Activated CD8-positive, alpha-beta memory T cell treated with anti-CD3 and anti-CD28 coated beads, Interleukin-2, amount 50 U/mL, for 4 hours (primary cell): ENCODE data around the gene SLC25A26.
A peak's percentile ranks its signal among the peaks of the same experiment; 100 is the strongest.
"Not testable (repeated sequence)": the region's sequence is repeated elsewhere in the genome, so short reads cannot be mapped to it uniquely, and the experiment has no call there.

Experiments
- DNase-seq: peaks from one replicate; pipeline ENCODE4 v3.0.0-alpha.2; 2020

Gene SLC25A26

GRCh38 chr3:66271231-66271630 lies 50.4 kb downstream of the SLC25A26 start:
- no peak for DNase-seq

GRCh38 chr3:66272016-66272415 lies 51.2 kb downstream of the SLC25A26 start:
- DNase-seq = no peak

- DNase-seq = not testable (repeated sequence)
These were observed 54.0 kb downstream of the SLC25A26 start for GRCh38 chr3:66274837-66275236.

DNA sequence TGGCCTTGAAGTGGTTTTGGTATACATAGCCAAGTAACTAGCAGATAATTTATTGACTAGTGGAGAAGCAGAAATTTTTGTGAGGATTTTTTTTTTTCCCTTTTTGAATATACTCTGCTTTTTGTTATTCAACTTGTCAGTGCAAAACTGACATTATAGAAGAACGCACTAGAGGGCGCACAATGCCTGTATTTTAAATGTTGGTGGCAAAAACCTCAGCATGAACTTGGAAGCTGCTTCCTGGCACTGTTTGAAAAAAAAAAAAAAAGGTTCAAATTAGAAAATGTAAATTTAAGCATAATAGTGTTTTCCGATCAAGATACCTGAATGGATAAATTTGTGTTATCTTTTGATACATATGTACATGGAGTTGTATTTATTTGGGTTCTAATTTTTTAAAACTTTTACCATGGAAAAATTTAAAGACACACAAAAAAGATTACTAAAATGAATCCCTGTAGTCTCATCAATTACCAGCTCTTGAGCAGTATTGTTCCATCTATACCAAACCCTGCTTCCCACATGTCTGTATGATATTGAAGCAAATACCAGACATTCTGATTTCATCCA lies 56.0 kb downstream of the SLC25A26 start:
- DNase-seq = peak; percentile 50

DNA sequence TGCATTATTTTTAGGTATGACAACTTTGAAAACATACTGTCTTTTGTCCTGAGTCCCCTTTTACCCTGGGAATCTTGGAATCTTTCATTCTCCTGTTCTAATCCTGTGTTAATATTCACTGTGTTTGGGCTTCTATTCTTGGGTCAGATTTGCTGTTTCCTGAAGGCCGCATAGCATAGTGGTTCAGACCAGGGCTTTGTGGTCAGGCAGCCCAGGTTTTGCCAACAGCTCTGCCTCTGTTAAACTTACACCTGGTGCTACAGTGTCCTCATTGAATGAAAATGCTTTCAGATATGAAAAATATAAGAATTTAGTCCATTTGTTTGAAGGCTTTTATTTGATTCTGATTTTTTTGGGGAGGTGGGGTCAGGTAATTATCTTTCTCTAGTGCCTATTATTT lies 58.4 kb downstream of the SLC25A26 start:
- DNase-seq = no peak

- no peak for DNase-seq
These were observed 59.5 kb downstream of the SLC25A26 start for GRCh38 chr3:66280304-66280703.

DNA sequence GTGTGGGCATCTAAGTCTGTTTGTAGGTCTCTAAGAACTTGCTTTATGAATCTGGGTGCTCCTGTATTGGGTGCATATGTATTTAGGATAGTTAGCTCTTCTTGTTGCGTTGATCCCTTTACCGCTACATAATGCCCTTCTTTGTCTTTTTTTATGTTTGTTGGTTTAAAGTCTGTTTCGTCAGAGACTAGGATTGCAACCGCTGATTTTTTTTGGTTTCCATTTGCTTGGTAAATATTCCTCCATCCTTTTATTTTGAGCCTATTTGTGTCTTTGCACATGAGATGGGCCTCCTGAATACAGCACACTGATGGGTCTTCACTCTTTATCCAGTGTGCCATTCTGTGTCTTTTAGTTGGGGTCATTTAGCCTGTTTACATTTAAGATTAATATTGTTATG lies 71.1 kb downstream of the SLC25A26 start:
- DNase-seq = not testable (repeated sequence)

GRCh38 chr3:66297260-66297873 lies 76.6 kb downstream of the SLC25A26 start:
- DNase-seq = no peak

DNA sequence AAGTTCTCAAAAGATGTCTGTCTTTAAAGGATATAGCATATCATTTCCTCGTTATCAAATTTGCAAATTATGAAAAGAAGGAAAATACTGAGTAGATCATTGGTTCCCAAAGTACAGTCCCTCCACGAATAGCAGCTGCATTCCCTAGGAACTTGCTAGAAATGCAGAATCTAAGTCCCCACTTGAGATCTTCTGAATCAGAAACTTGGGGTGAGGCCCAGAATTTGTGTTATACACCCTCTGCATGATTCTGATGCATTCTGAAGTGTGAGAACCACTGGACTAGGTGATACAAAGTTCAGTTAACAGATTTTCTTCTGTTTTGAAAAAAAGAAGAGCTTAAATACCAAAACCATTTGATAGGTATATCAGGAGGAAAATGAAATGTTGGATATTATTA lies 77.1 kb downstream of the SLC25A26 start:
- DNase-seq = no peak

DNA sequence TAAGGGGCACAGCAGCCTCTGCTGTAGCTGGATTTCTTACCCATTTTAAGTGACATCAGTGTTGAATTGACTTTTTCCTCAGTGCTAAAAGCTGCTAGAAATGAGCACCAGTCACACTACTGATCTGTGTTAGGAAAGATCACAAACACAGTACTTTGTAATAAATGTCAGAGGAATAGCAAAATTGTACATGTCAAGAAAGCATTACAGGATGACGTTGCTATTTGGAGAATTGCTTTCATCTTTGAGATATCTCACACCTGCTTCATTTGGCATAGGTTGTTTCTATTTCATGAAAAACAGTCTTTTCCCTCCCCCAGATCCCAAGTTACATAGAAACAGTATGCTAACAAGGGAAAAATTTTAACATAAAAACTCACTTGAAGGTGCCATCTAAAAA lies 77.8 kb downstream of the SLC25A26 start:
- no peak for DNase-seq

DNA sequence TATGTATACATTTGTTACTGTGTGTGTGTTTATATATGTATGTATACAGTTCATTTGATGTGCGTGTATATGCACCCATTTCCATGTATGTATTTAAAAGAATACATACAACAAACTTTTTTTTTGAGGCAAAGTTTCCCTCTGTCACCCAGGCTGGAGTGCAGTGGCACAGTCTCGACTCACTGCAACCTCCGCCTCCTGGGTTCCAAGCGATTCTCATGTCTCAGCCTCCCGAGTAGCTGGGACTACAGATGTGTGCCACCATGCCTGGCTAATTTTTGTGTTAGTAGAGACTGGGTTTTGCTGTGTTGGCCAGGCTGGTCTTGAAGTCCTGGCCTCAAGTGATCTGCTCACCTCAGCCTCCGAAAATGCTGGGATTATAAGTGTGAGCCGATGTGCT lies 78.3 kb downstream of the SLC25A26 start:
- not testable (repeated sequence) for DNase-seq

- DNase-seq = no peak
These were observed 79.1 kb downstream of the SLC25A26 start for GRCh38 chr3:66299891-66300290.

- no peak for DNase-seq
These were observed 81.5 kb downstream of the SLC25A26 start for GRCh38 chr3:66302288-66302687.

DNA sequence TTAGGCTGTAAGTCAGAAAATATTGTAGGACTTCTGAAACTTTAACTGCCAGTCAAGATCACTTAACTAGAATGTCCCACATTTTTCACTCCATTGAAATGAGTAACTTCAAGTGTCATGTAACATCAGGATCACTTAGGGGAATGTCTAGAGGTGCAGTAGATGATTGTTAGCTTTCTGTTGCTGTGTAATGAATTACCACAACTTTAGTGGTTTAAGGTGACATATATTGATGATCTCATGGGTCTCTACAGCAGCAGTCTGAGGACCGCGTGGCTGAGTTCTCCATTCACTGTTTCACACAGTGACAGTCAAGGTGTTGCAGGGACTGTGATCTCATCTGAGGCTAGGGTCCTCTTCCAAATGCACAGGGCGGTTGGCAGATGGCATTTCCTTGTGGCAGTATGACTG lies 82.7 kb downstream of the SLC25A26 start:
- DNase-seq = peak; percentile 50

GRCh38 chr3:66304293-66304692 lies 83.5 kb downstream of the SLC25A26 start:
- no peak for DNase-seq

DNA sequence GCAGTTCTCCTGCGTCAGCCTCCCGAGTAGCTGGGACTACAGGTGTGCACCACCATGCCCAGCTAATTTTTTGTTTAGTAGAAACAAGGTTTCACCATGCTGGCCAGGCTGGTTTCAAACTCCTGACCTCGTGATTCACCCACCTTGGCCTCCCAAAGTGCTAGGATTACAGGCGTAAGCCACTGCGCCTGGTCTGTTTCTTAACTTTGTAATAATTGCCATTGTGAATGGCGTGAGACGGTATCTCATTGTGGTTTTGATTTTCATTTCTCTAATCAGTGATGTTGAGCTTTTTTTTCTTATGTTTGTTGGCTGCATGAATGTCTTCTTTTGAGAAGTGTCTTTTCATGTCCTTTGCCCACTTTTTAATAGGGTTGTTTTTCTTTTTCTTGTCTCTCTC lies 85.3 kb downstream of the SLC25A26 start:
- DNase-seq = not testable (repeated sequence)

DNA sequence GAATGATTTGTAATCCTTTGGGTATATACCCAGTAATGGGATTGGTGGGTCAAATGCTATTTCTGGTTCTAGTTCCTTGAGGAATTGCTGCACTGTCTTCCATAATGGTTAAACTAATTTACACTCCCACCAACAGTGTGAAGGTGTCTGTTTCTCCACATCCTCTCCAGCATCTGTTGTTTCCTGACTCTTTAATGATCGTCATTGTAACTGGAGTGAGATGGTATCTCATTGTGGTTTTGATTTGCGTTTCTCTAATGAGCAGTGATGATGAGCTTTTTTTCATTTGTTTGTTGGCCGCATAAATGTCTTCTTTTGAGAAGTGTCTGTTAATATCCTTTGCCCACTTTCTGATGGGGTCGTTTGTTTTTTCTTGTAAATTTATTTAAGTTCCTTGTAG lies 86.2 kb downstream of the SLC25A26 start:
- not testable (repeated sequence) for DNase-seq

GRCh38 chr3:66312039-66312438 lies 91.2 kb downstream of the SLC25A26 start:
- peak; percentile 37 for DNase-seq

- no peak for DNase-seq
These were observed 93.7 kb downstream of the SLC25A26 start for GRCh38 chr3:66314455-66314854.

GRCh38 chr3:66317750-66318376 lies 97.1 kb downstream of the SLC25A26 start:
- DNase-seq = no peak

GRCh38 chr3:66320390-66320789 lies 99.6 kb downstream of the SLC25A26 start:
- no peak for DNase-seq

- DNase-seq = no peak
These were observed 101.6 kb downstream of the SLC25A26 start for GRCh38 chr3:66322436-66322835.

DNA sequence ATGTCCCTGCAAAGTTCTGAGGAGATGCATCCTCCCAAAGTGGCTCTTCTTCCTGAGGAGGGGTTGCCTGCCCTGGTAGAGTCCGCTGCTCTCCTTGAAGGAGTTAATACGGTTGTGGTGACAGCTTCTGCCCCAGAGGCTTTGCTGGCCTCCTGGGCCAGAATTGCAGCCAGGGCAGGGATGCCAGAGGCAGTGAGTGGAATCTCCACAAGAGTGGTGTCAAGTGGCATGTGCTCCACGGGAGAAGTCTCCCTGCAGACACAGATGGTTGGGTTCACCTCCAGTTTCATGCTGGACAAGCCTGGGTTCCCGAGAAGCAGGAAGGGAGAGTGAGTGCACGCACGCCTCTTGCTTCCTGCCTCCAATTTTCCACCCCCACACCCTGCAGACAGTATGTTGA lies 105.5 kb downstream of the SLC25A26 start:
- no peak for DNase-seq

GRCh38 chr3:66335671-66336070 lies 114.9 kb downstream of the SLC25A26 start:
- no peak for DNase-seq

GRCh38 chr3:66336333-66336766 lies 115.5 kb downstream of the SLC25A26 start:
- no peak for DNase-seq
